Epidermal melanocyte (primary cell): ENCODE measurements around the gene CXXC4.
A peak's percentile ranks its signal among the peaks of the same experiment; 100 is the strongest.

Source experiments
- DNase-seq: peaks from one replicate; pipeline ENCODE4 v3.0.0; 2011; ENCODE audit warnings: low spot score; ENCODE audit not compliant: insufficient read length

The CXXC4 gene

DNA sequence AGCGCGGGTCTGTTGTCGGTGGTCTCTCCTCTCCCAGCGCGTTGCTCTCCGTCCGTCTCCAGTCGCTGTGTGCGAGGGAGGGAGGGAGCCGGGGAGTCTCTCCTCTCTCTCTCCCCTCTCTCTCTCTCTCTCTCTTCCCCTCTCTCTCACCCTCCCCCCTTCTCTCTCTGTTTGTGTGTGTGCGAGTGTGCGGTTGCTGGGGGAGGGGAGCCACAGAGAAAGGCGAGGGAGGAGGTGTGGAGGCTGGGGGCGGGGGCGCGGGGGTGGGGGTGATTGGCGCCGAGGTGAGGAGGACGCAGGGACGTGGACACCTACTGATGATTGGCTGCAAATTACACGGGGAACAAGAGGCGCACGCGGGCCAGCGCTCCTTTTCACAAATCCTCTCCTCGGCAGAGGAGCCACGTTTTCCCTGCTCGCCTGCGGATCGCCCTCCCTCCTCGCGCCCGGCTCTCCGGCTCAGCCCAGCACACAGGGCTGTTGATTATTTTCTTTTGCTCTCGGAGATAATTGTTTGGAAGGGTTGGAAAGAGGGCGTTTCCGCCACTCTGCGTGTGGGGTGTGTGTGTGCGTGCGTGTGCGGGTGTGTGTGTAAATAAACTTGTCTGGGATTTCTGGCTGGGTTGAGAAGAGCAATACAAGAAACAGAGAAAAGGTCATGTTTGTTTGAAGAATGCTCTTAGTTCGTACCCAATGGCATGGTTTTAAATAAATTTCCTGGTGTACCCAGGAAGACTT, at the start of gene CXXC4:
Gene CXXC4, minus strand, starts transcription at position 73 of the 738 bp plus-strand sequence. CDS start 3,092 bp downstream, outside the sequence.
- DNase-seq, result no peak

DNA sequence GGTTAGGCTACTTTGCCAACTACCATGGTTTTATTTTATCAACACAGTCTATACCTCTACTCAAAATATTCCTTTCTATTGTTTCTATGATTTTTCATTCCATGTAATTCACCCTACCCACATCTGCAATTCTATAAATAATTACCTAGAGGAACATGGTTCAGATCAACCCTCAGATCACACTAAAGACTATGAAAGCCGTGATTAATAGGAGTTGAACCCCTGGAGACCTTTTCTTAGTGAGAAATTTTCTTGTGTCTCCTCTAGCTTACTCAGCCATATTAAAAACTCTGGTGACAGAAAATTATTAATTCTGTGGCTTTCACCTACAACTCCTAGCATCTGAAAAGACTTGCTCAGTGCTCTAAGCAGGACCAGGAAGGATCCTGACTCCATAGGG, 38.5 kb upstream of the CXXC4 start:
- no peak for DNase-seq

DNA sequence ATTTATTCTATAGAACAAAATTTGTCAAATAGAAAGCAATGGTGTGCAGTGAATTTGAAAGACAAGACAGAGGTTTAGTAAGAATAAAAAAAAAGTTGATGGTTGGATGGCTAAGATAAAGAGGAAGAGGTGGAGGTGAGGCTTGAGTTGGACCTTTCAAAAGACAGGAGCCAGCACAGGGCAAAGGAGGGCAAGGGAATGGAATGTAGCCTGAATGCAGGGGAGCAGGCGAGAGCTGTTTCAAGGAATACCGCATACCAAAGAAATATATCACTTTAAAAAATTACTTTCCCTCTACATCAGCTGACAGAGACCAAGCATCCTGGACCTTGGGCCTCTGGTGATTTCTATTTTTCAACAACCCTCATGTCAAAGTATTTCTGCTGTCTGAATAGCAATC, 38.0 kb upstream of the CXXC4 start:
- DNase-seq, result no peak

DNA sequence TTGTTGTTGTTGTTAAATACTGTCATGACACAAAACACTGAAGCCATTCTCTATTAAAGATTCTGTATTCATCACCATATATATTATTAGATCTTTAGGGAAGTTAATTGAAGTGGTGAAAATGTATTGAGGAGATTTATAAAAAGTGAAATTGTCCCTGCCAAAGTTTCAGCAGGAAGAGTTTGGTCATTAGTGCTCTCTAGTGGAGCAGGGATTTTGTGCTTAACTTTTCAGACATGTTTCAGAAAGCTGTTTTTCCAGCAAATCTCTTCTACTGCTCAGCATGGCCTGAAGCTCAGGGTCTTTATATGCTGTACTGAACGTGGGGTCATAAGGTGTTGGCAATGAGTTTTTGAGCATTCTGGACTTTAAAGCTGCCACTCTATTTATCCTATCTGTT, 36.7 kb upstream of the CXXC4 start:
- no peak for DNase-seq

DNA sequence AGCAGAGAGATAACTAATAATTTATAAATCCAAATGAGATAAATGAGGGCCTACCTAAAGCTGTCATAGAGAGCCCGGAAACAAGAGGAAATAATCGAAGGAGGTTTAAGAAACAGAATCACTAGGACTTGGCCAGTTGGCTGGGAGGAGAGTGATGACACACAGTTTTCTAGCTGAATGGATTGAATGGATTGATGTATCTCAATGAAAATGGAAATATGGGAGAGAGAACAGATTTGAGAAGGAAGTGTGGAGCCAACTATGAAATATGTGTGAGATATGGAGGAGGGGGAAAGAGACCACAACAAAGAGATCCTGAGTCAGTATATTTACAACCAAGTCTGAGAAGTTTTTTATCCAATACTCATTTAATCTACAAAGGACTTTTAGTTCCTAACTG, 35.7 kb upstream of the CXXC4 start:
- DNase-seq, result no peak

DNA sequence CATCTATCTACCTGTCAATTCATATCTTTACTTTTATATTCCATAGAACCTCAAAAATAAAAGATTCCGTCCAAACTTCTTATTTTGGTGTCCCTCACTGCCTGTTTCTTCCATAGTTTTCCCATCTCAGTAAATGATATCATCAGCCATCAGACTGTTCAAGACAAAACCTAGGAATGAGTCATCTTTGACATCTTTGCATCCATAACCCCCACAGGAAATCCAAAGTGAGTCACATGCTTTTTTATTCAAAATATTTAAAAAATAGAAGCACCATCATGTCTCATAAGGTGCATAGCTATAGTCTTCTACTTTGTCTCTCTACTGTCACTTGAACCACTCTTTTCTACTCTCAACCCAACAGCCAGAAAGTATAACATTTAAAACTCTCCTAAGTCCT, 29.9 kb upstream of the CXXC4 start:
- no peak for DNase-seq

DNA sequence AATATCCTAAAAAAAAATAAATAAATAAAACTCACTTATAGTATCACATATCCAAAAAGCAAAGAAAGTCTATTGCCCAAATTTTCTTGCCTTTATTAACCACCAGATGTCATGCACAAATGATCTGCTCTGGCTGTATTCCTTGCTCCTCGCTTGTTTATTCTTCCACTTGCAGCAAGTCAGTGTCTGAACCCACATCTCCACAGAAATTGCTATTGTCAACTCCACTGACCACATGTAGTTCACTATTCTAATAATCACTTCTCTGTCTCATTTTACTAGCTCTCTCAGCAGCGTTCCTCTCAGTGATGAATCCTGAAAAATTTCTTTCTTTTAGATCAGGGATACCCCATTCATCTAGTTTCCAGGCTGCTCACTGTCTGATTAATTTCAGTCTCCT, 29.3 kb upstream of the CXXC4 start:
- no peak for DNase-seq

DNA sequence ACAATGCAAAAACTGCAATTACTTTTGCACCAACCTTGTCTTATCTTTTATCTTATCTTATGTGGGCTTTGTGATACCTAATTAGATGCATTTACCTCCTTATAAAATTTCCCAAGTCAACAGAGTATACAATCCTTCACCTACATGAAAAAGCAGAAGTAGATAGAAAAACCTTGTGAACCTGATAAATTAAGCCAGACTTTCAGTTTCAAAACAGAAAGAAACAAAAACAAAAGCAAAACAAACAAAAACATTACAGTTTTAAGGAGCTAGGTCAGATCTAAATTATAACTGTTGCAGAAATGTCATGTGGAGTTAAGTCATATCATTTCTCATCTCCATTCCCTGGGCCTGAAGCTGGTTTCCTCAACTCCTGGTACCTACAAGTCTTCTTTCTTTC, 24.9 kb upstream of the CXXC4 start:
- no peak for DNase-seq

DNA sequence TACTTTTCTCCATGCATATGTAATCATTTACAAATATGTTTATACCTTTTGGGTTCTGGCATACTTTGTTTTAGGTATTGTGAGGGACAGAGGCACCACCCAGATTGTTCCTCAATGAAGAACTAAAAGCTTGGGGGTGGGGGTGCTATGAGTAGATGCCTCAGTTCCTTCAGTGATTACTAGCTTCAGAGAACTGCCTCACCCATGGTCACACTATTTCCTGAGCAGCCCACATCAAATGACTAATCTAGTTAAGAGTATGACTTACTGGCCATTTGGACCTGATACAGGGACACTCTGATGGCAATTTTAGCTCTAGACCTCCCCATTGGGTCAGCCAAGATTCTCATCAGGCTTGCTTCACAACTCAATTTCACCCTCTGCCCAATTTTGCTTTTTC, 22.2 kb upstream of the CXXC4 start:
- DNase-seq, result no peak

DNA sequence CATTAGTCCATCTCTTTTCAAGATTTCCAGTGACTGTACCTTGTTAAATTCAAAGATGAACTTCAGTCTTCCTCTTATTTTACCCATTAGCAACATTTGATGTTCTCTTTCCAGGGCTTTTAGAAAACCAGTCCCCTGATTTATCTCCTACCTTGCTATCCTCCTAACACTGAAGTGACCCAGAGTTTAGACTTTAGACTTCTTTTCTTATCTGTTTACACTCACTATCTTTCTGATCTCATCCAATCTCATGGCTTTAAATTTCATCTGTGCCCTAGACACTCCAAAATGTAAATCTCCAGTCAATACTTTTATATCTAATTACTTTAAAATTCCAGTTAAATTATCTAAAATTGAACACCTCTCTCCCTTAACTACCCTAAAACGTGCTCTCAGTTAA, 13.5 kb upstream of the CXXC4 start:
- no peak for DNase-seq

DNA sequence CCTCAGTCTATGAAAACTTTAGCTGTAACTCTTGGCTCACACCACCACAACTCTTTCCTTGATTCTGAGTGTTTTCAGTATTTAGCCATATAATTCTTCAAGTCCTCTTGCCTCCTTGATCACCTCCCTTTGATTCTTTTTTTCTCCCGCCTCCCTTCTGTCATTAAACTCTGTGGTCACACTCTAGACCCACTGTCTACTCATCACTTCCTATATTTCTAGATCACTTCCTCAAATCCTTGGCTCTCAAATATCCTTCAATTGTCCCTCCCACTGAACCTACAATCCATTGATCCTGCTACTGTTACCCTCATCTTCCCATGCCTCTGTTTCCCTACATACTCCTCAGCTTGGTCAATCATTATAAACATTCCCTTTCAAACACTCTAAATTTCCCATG, 12.4 kb upstream of the CXXC4 start:
- DNase-seq, result no peak

DNA sequence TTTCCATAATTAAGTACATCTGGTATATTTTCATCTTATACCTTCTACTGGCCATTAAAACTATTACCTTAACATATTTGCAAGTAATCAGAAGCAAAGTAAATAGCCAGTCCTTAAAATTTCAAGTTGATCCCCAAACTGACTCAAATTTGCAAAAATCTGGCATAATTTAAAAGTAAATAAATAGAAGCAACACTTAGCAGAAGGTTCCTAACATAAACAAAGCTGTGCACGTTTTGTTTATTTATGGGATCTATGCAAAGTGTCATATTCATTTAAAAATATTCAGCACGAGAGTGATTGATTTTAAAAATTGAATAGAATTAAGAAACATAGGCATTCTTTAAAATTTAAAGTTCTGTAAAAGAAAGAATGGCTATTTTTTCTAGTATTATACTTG, 9.8 kb upstream of the CXXC4 start:
- DNase-seq, result no peak

DNA sequence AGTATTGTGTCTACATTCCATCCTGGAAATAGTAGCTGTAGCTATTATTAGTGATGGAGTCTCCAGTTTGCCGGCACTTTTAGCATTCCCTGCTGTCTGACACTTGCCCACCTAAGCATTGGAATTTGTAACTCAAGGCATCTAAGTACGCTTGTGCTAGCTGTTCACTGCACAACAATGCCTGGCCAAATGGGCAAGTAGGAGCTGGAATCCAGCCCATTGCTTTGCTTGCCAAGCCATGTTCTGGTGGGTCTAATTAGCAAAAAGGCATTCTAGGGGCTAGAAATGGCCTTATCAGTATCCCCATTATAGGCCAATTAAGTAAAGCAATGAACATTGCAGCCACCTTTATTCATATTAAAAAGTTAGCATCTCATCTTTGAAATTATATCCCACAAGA, 7.8 kb upstream of the CXXC4 start:
- DNase-seq, result no peak

DNA sequence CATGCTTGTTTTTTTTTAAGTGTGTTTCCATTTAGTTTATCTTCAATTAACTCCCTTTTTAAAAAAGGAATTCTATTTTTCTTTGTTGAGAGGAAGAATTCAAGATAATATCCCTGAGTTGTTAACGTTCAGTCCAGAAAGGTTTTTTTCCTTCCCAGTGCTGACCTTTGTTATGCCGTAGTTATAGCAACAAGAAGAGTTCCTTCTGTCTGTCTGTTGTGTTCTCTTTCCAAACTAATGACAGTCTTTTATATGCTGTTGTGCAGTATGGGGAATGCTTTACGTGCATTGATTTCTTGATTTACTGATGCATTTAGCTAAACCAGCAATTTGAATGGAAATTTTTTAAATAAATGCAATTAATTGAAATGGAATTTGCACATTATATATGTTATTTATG, 6.6 kb upstream of the CXXC4 start:
- DNase-seq, result no peak

DNA sequence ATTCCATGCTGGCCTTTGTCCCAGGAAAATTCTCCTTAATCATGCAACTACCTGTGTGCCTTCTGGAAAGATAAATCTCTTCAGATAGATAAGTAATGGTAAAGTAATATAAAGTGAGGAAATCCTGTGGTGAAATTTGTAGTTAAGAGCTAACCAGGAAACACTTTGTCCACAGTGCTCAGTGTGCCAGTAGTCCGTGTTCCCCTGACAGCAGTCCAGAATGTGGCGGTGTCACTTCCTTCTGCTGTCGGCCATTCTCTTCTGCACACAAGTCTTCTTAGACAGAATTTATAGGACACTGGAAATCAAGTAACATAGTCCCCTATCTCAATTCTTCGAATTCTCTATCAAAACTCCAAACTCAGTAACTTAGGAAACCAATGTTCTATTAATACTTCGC, 5.7 kb upstream of the CXXC4 start:
- no peak for DNase-seq

DNA sequence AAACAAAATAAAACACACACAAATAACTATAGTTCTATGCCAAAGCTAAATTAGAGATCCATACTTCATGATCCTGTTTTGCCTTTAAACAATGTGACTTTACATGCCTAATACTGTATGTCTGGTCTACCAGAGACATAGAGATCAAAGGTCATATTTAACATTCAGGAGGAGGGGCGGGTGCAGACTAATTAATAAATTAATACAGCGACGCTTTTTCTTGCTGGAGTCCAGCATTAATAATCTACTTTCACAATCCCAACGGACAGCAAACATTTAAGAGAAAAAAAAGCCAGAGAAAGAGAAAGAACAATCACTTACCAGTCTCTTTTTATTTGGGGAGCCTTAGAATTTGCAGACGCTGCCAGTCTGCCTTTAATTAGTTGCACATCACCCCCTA, 509 bp downstream of the CXXC4 start:
- DNase-seq, result no peak

DNA sequence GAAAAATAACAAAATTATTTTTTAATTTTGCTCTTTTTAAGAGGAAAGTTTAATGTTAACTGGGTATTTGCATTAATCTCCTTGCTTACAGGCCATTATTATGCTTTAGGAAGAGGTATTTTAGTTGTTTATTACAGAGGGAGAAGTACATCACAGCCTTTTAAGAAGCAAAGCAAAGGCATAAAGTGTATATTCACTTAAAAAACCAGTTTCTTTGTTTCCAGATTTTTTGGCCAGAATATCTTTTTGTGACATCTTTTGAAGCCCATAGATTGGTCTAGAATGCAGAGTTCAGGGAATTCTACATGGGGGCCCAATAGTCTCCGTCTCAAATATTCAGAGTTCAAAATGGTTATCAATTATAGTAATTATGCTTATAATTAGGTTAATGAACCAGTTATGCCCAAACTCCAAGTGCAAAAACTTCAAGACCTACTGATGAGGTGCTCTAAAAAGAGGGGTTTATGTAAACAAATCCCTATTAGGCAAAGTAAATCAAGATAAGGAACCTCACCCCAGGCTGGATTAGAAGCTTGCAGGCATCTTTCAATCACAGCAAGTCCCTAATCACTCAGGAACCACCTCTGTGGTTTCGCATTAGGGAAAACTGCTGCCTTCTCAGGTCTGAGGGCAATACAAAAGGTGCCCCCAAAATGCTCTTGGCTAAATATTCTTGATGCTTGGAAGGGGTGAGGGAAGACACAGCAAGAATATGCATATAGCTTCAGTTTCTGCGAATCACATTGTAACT, 1.4 kb downstream of the CXXC4 start:
- no peak for DNase-seq

DNA sequence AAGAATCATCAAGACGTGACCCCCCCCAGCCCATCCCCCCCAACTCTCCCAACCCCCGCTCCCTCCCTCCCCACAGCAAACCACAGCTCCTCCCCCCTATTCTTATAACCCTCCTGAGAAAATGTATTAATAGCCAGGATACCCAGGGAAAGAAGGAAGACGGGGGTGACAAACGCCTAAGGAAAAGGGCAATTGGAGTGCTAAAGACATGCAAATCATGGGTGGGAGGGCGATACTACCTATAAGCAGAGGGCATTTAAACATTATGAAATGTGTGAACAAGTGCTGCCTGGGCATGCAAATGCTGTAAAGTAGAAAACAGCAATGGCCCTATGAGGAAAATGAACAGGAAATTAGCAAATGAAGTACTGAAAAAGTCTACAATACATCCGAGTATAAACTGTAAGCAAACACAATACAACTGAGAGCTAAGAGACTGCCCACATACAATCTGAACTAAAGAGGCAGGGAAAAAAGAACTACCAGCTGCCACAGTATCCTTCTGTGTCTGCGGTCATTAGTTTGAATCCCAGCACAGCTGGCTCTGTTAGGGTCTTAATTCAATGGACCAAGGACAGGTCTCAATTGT, 2.4 kb downstream of the CXXC4 start:
- no peak for DNase-seq

DNA sequence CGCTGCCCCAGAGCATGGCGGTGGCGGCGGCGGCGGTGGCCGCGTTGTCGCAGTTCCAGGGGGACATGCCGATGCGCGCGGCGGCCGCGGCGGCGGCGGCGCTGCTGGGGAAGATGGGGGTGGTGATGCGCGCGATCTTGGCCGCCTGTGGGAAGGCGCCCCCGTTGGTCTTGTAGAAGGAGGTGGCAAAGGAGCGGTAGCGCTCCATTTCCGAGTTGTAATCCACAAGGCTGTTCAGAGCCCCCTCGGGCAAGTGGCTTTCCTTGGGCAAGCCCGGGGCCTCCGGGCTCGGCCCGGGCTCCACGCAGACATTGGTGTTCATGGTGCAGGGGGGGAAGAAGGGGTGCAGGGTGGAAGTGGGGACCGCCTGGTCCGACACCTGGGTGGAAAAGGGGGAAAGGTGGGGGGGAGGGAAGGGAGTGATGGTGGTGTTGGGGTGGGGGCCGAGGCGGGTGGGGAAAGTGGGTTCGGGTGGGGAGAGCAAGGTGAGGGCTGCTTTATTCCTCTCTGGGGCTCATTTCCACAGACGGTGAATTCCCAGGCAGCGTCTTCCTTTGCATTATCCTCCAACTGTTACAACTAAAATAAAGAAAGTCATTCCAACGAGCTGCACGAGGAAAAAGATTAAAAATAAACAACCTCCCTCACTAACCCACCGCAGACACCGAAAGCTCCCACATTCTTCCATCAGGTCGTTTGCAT, 3.1 kb downstream of the CXXC4 start:
- DNase-seq, result no peak

DNA sequence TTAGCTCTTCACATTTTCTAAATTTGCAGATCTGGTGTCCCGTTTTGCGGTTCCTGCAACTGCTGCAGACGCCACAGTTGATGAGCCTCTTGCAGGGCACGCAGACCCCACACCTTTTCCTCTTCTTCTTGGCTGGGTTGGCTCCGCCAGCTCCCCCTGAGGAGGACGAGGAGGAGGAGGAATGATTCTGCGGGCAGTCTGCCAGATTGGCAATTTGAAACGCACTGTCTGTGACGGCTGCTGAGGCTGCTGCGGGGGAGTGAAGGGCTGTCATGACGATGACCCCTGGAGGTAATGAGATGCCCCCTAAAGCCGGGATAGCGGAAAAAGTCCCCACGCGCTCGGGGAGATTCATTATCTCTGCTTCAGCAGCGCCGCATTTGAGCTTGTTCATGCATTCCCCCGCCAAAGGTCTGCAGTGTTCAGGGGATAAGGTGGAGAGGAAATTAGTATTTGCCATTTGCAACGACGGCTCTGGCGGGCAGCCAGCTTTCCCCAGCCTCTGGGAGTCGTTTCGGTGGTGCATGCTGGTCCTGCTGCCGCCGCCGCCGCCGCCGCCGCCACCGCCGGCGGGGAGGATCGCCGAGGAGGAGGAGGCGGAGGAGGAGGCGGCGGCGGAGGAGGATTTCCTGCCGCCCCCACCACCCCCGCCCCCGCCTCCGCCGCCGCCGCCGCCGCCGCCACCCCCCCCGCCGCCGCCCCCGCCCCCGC, 3.8 kb downstream of the CXXC4 start:
- peak; percentile 21 for DNase-seq

DNA sequence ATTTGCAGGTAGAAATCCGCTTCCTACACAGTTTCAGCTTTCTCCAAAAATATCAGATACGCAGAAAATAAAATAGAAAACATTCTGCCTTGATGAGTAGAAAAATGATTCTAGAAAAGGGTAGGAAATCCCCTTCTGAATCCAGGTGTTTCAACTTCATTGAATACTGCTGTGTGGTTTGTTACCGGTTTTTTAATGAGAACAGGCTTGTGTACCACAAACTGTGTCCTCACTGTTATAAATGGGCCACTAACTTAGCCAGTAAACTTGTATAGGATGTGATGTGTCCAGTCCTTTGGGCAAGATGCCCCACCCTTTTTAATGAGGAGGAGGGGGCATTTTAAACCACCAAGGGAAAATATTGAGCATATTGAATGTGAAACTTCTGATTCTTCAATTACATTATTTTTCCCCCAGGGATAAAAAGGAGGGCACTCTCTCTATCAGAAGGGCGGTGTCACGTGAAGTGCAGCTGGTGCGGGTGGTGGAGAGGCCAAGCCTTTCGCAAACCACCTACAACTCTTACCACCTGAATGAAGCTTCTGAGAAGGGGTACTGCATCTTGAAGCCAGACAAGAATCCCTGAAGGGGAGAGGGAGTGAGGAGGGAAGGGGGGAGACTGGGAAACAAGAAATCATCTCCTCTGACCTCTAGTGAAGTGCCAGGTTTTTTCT, 4.5 kb downstream of the CXXC4 start:
- peak; percentile 19 for DNase-seq
